Astrocyte (in vitro differentiated cells and primary cell): ENCODE results near the gene ANKRD33B.

ENCODE experiments used
- CTCF ChIP-seq: IDR thresholded peaks from 2 replicates; pipeline ENCODE4 v1.5.1; 2011; ENCODE audit warnings: low read depth, mild to moderate bottlenecking, inconsistent platforms, low read length, moderate library complexity; ENCODE audit not compliant: insufficient read depth
- EZH2 ChIP-seq: IDR thresholded peaks from 2 replicates; pipeline ENCODE4 v1.6.1; 2012; ENCODE audit warnings: mild to moderate bottlenecking, low read length, inconsistent platforms; ENCODE audit not compliant: insufficient read depth

GRCh38 chr5:10621832-10622231 is 58.0 kb downstream of the ANKRD33B start:
- TF ChIP-seq CTCF = no peak
- no peak for TF ChIP-seq EZH2
